Measurements from ENCODE around the gene GJB1. TPM values are rescaled to one million over a fixed set of nuclear protein-coding genes. Genes with fewer than 3 reads are reported as not detected.

Gene GJB1
- total RNA-seq, 1 donor from 2014 or later = not detected

GRCh38 chrX:71244359-71245128 is 21.5 kb downstream of the GJB1 start:
- H3K9me3 Mint-ChIP-seq (ENCODE audit: unreplicated experiment) = no peaks in the 10 kb centered on the region
- H3K36me3 ChIP-seq (ENCODE audit: insufficient read depth, low read length) = peaks cover 17% of the 10 kb centered on the region
- H3K36me3 Mint-ChIP-seq (ENCODE audit: low read depth, unreplicated experiment) = peaks cover 28% of the 10 kb centered on the region

GRCh38 chrX:71245159-71245558 is 22.1 kb downstream of the GJB1 start:
- Histone ChIP-seq H3K9me3 (ENCODE audit: insufficient read depth, low read depth, low read length) (no peaks in the 10 kb centered on the region), H3K36me3 (ENCODE audit: insufficient read depth, low read length) (peaks cover 17% of the 10 kb centered on the region), H3K4me1 (ENCODE audit: insufficient read depth, low read length) (no peaks in the 10 kb centered on the region), H3K9ac (ENCODE audit: low read length) (no peak overlapping the region), H3K4me3 (ENCODE audit: insufficient read depth, low read depth, low read length) (no peak overlapping the region), H3K4me2 (ENCODE audit: low read length) (no peak overlapping the region), H4K20me1 (ENCODE audit: insufficient read depth, low read length) (no peaks in the 10 kb centered on the region), H3K27ac (ENCODE audit: low read depth, low read length) (no peak overlapping the region), H2AFZ (ENCODE audit: low read depth, low read length) (no peak overlapping the region), H3K27me3 (ENCODE audit: insufficient read depth, low read length) (no peaks in the 10 kb centered on the region), H3K79me2 (ENCODE audit: insufficient read depth, low read length) (no peaks in the 10 kb centered on the region)
- Mint-ChIP-seq H3K27me3 (ENCODE audit: low read depth, unreplicated experiment) (no peaks in the 10 kb centered on the region), H3K4me3 (ENCODE audit: unreplicated experiment) (no peak overlapping the region), H3K9me3 (ENCODE audit: unreplicated experiment) (no peaks in the 10 kb centered on the region), H3K36me3 (ENCODE audit: low read depth, unreplicated experiment) (peaks cover 26% of the 10 kb centered on the region), H3K27ac (ENCODE audit: unreplicated experiment) (no peak overlapping the region), H3K4me1 (ENCODE audit: low read depth, unreplicated experiment) (no peaks in the 10 kb centered on the region)
- DNase-seq (ENCODE audit: low read depth) (no peak), FAIRE-seq (no peak)
- TF ChIP-seq CTCF (IDR thresholded peaks at IDR 0.05; ENCODE audit: insufficient read depth, low read depth, low read length) (no peak), EZH2 (IDR thresholded peaks at IDR 0.05; ENCODE audit: insufficient read depth, low read length) (no peak)

More at GRCh38 chrX:71244359-71245128, 21.5 kb downstream of the GJB1 start:
- H3K27ac ChIP-seq (ENCODE audit: low read depth, low read length) = no peak overlapping the region
- H3K79me2 ChIP-seq (ENCODE audit: insufficient read depth, low read length) = no peaks in the 10 kb centered on the region
- TF ChIP-seq EZH2 (IDR thresholded peaks at IDR 0.05; ENCODE audit: insufficient read depth, low read length) (no peak), CTCF (IDR thresholded peaks at IDR 0.05; ENCODE audit: insufficient read depth, low read depth, low read length) (no peak)
- FAIRE-seq (no peak), DNase-seq (ENCODE audit: low read depth) (no peak)
- no peaks in the 10 kb centered on the region for H3K27me3 Mint-ChIP-seq (ENCODE audit: low read depth, unreplicated experiment)
- H3K4me3 ChIP-seq (ENCODE audit: insufficient read depth, low read depth, low read length) = no peak overlapping the region
- H3K4me1 Mint-ChIP-seq (ENCODE audit: low read depth, unreplicated experiment) = no peaks in the 10 kb centered on the region
- no peak overlapping the region for H2AFZ ChIP-seq (ENCODE audit: low read depth, low read length)
- no peak overlapping the region for H3K4me2 ChIP-seq (ENCODE audit: low read length)
- H3K9me3 ChIP-seq (ENCODE audit: insufficient read depth, low read depth, low read length) = no peaks in the 10 kb centered on the region
- H3K27me3 ChIP-seq (ENCODE audit: insufficient read depth, low read length) = no peaks in the 10 kb centered on the region
- H4K20me1 ChIP-seq (ENCODE audit: insufficient read depth, low read length) = no peaks in the 10 kb centered on the region
- H3K4me1 ChIP-seq (ENCODE audit: insufficient read depth, low read length) = no peaks in the 10 kb centered on the region
- H3K27ac Mint-ChIP-seq (ENCODE audit: unreplicated experiment) = no peak overlapping the region
- no peak overlapping the region for H3K9ac ChIP-seq (ENCODE audit: low read length)
- no peak overlapping the region for H3K4me3 Mint-ChIP-seq (ENCODE audit: unreplicated experiment)

- peaks cover 11% of the 10 kb centered on the region for H3K79me2 ChIP-seq (ENCODE audit: insufficient read depth, low read length)
- H3K4me2 ChIP-seq (ENCODE audit: low read length) = no peak overlapping the region
- Mint-ChIP-seq H3K9me3 (ENCODE audit: unreplicated experiment) (no peaks in the 10 kb centered on the region), H3K27ac (ENCODE audit: unreplicated experiment) (no peak overlapping the region), H3K4me1 (ENCODE audit: low read depth, unreplicated experiment) (peaks cover 4% of the 10 kb centered on the region), H3K27me3 (ENCODE audit: low read depth, unreplicated experiment) (no peaks in the 10 kb centered on the region), H3K4me3 (ENCODE audit: unreplicated experiment) (peak overlapping the region; percentile 92), H3K36me3 (ENCODE audit: low read depth, unreplicated experiment) (peaks cover 10% of the 10 kb centered on the region)
- H3K27me3 ChIP-seq (ENCODE audit: insufficient read depth, low read length) = no peaks in the 10 kb centered on the region
- TF ChIP-seq EZH2 (IDR thresholded peaks at IDR 0.05; ENCODE audit: insufficient read depth, low read length) (no peak), CTCF (IDR thresholded peaks at IDR 0.05; ENCODE audit: insufficient read depth, low read depth, low read length) (no peak)
- no peak overlapping the region for H3K4me3 ChIP-seq (ENCODE audit: insufficient read depth, low read depth, low read length)
- H3K27ac ChIP-seq (ENCODE audit: low read depth, low read length) = no peak overlapping the region
- H2AFZ ChIP-seq (ENCODE audit: low read depth, low read length) = no peak overlapping the region
- H3K9me3 ChIP-seq (ENCODE audit: insufficient read depth, low read depth, low read length) = no peaks in the 10 kb centered on the region
- peaks cover 2% of the 10 kb centered on the region for H3K36me3 ChIP-seq (ENCODE audit: insufficient read depth, low read length)
- H3K4me1 ChIP-seq (ENCODE audit: insufficient read depth, low read length) = peaks cover 10% of the 10 kb centered on the region
- H3K9ac ChIP-seq (ENCODE audit: low read length) = no peak overlapping the region
- H4K20me1 ChIP-seq (ENCODE audit: insufficient read depth, low read length) = no peaks in the 10 kb centered on the region
- DNase-seq (ENCODE audit: low read depth) = no peak
- FAIRE-seq = peak; percentile 39
These were observed 27.8 kb downstream of the GJB1 start for GRCh38 chrX:71250841-71251240.

All from astrocyte (in vitro differentiated cells and primary cell).